Nucleus accumbens (tissue), 56 donors: ENCODE results near the gene PGLYRP3.
A peak's percentile ranks its signal among the peaks of the same experiment; 100 is the strongest.

Experiments used
- DNase-seq, 56 donors: peaks; one replicate each; lab custom pipeline; 2025; lab: John Stamatoyannopoulos, UW

The PGLYRP3 gene

GRCh38 chr1:153265457-153265856, 47.3 kb downstream of the PGLYRP3 start:
- DNase-seq: no peak

GRCh38 chr1:153262462-153263157, 50.1 kb downstream of the PGLYRP3 start:
- DNase-seq: no peak

GRCh38 chr1:153262070-153262366, 50.7 kb downstream of the PGLYRP3 start:
- DNase-seq: no peak

GRCh38 chr1:153261281-153262069, 51.3 kb downstream of the PGLYRP3 start:
- DNase-seq: peak in 22 of 56 donors; percentile 4 to 69 (median 30)

- DNase-seq: peak in 4 of 56 donors; percentile 6 to 47 (median 32)
Observed at GRCh38 chr1:153260585-153261280, 52.0 kb downstream of the PGLYRP3 start.

- no peak for DNase-seq
Observed at GRCh38 chr1:153259387-153259786, 53.4 kb downstream of the PGLYRP3 start, which contains the start of gene LORICRIN. Gene LORICRIN, plus strand, starts transcription at chr1:153259687. Its CDS starts 1,263 bp downstream, at chr1:153260950.

GRCh38 chr1:153253693-153254092, 59.1 kb downstream of the PGLYRP3 start:
- no peak for DNase-seq

- DNase-seq: no peak
Observed at GRCh38 chr1:153253076-153253475, 59.7 kb downstream of the PGLYRP3 start.

GRCh38 chr1:153251988-153252387, 60.8 kb downstream of the PGLYRP3 start:
- DNase-seq: no peak

DNA sequence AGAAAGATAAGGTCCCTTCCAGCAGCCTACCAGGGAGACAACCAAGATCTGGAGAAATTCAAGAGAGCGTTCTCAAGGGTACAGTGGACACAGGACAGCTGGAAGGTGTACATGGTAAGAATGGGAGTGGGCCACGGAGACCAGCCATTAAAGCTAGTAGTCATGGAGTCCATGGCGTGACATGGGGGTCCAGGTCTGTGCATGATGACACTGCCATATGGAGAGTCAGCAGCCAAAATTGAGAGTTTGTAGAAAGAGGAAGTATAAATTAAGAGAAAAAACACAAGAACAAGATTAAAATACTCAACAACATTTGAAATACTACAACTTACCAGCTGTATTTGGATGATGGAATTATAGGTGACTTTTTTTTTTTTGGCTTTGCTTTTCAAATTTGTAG, 61.2 kb downstream of the PGLYRP3 start:
- no peak for DNase-seq

- DNase-seq: no peak
Observed at GRCh38 chr1:153251087-153251486, 61.7 kb downstream of the PGLYRP3 start.

GRCh38 chr1:153250166-153250565, 62.6 kb downstream of the PGLYRP3 start:
- no peak for DNase-seq

GRCh38 chr1:153248176-153248879, 64.4 kb downstream of the PGLYRP3 start:
- no peak for DNase-seq
